Gastroesophageal sphincter (tissue), 4 donors: ENCODE measurements around the gene WSCD2. TPM values are rescaled to one million over a fixed set of nuclear protein-coding genes. Genes with fewer than 3 reads are reported as not detected.
A peak's percentile ranks its signal among the peaks of the same experiment; 100 is the strongest.

Experiments used
- ATAC-seq: fragments of 150-250 bp; one replicate; pipeline ENCODE4 v1.9.1; 2016; ENCODE audit warnings: mild to moderate bottlenecking, moderate library complexity
- H3K27ac ChIP-seq, 4 donors: fragments of 200-600 bp; sonication (generic) in 3 of 4; 1 replicate in 3 of 4; 2 replicates in 1 of 4; pipeline ENCODE4 v1.5.1; 2016 to 2019
- H3K27me3 ChIP-seq: fragments of 200-600 bp; sonication (generic); one replicate; pipeline ENCODE4 v1.5.1; 2019
- H3K36me3 ChIP-seq, 2 donors: fragments of 200-600 bp; sonication (generic); one replicate each; pipeline ENCODE4 v1.5.1; 2019; ENCODE audit warnings: control low read depth in 1 of 2
- H3K4me1 ChIP-seq, 3 donors: fragments of 200-600 bp; sonication (generic); 1 replicate in 2 of 3; 2 replicates in 1 of 3; pipeline ENCODE4 v1.5.1; 2016 to 2019; ENCODE audit warnings: control low read depth in 2 of 3
- H3K4me3 ChIP-seq, 2 donors: fragments of 200-600 bp; sonication (generic); one replicate each; pipeline ENCODE4 v1.5.1; 2019; ENCODE audit warnings: mild to moderate bottlenecking in 1 of 2, moderate library complexity in 1 of 2
- H3K9me3 ChIP-seq, 3 donors: fragments of 200-600 bp; sonication (generic); one replicate each; pipeline ENCODE4 v1.5.1; 2017 to 2019; ENCODE audit warnings: control low read depth in 2 of 3
- EP300 ChIP-seq: sonication (generic); formaldehyde crosslinking; IDR thresholded peaks from one replicate; pipeline ENCODE4 v1.6.1; 2017; ENCODE audit warnings: antibody characterized with exemption, mild to moderate bottlenecking
- POLR2A ChIP-seq, 2 donors: fragments of 450-650 bp; IDR thresholded peaks; one replicate each; pipeline ENCODE4 v1.6.1; 2017; ENCODE audit warnings: antibody characterized with exemption in 2 of 2, mild to moderate bottlenecking in 2 of 2, moderate library complexity in 1 of 2
- POLR2AphosphoS5 ChIP-seq: sonication (generic); formaldehyde crosslinking; IDR thresholded peaks from one replicate; pipeline ENCODE4 v1.6.1; 2017; ENCODE audit warnings: antibody characterized with exemption
- WGBS, 2 donors: methylation state at CpG; one replicate each; pipeline ENCODE4 v1.1.5; 2018; ENCODE audit warnings: low coverage in 1 of 2; 5-methylcytosine and 5-hydroxymethylcytosine counted together
- total RNA-seq, 4 donors: library from RNA; depleted of rRNA; stranded (reverse); fragments of >200 nt; gene quantifications; one replicate each; pipeline ENCODE4 v1.1.0, GENCODE V29; 2016
- TF ChIP-seq, protein P1 (sequence below), 4 experiments: fragments of 200-600 bp in 2 of 4; fragments of 450-650 bp in 2 of 4; sonication (generic) in 1 of 4; IDR thresholded peaks; one replicate each; pipeline ENCODE4 v1.5.1; 2017 to 2019; ENCODE audit warnings: antibody characterized with exemption in 4 of 4, mild to moderate bottlenecking in 2 of 4, moderate library complexity in 2 of 4

WSCD2 gene
- total RNA-seq, 4 donors from 2014 or later = 5.0 to 86.1 (median 31.6) TPM

DNA sequence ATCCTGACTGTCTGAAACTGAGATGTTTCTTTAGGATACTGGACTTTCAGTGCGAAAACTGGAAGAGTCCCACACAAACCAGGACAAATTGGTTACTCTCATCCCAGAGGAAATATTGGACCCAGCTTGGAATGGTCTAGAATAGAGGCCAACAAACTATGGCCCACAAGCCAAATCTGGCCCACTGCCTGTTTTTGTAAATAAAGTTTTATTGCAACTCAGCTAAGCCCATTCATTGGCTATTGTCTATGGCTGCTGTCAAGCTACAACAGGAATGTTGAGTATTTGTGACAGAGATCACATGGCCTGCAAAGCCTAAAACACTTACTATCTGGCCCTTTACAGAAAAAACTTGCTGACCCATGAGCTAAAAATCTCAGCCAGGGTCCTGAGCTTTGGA, 6.5 kb downstream of the WSCD2 start:
- H3K36me3 ChIP-seq = no peaks in the 10 kb centered on the region
- ATAC-seq = no peak
- H3K27ac ChIP-seq = no peak overlapping the region
- no peaks in the 10 kb centered on the region for H3K9me3 ChIP-seq
- H3K4me1 ChIP-seq = peaks cover 0 to 49% (median 3%) of the 10 kb centered on the region in 3 donors
- TF ChIP-seq POLR2AphosphoS5 = no peak
- WGBS, 2 donors = 100% methylated on average over 1 of the region's 1 CpG; no CpG with 5 or more reads in 1 of the 2 donors
- H3K4me3 ChIP-seq = no peak overlapping the region
- H3K27me3 ChIP-seq = no peaks in the 10 kb centered on the region

DNA sequence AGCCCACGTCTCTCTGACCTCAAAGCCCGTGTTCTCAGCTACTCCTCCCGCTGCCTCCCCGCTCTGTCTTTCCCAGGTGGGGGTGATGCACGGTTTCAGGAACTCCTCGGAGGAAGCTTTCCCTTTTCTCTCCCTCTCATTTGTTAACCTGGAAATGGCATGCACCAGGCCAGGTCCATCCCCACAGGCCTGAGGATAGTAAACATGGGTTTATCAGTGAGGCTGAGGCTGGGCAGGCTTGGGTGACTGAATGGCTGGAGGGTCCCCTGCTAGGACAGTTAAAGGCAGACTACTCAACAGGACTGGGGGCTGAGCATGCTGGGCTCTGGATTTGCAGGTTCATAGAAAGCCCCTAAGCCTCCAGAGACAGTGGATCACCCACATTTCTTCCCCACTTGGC, 7.6 kb downstream of the WSCD2 start:
- no peaks in the 10 kb centered on the region for H3K27me3 ChIP-seq
- peaks cover 0 to 38% (median 0%) of the 10 kb centered on the region in 3 donors for H3K4me1 ChIP-seq
- peak overlapping the region in 2 of 4 donors; percentile 33 to 57 for H3K27ac ChIP-seq
- H3K9me3 ChIP-seq = no peaks in the 10 kb centered on the region
- no peak for TF ChIP-seq POLR2A (IDR thresholded peaks at IDR 0.05)
- TF ChIP-seq POLR2AphosphoS5 = no peak
- TF ChIP-seq EP300 = no peak
- TF ChIP-seq, protein P1, sequence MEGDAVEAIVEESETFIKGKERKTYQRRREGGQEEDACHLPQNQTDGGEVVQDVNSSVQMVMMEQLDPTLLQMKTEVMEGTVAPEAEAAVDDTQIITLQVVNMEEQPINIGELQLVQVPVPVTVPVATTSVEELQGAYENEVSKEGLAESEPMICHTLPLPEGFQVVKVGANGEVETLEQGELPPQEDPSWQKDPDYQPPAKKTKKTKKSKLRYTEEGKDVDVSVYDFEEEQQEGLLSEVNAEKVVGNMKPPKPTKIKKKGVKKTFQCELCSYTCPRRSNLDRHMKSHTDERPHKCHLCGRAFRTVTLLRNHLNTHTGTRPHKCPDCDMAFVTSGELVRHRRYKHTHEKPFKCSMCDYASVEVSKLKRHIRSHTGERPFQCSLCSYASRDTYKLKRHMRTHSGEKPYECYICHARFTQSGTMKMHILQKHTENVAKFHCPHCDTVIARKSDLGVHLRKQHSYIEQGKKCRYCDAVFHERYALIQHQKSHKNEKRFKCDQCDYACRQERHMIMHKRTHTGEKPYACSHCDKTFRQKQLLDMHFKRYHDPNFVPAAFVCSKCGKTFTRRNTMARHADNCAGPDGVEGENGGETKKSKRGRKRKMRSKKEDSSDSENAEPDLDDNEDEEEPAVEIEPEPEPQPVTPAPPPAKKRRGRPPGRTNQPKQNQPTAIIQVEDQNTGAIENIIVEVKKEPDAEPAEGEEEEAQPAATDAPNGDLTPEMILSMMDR (IDR thresholded peaks at IDR 0.05) = no peak
- WGBS, 2 donors = 50% methylated on average over 3 of the region's 6 CpGs; no CpG with 5 or more reads in 1 of the 2 donors
- H3K36me3 ChIP-seq = peaks cover 0 to 4% of the 10 kb centered on the region in 2 donors
- ATAC-seq = no peak
- H3K4me3 ChIP-seq = no peak overlapping the region

DNA sequence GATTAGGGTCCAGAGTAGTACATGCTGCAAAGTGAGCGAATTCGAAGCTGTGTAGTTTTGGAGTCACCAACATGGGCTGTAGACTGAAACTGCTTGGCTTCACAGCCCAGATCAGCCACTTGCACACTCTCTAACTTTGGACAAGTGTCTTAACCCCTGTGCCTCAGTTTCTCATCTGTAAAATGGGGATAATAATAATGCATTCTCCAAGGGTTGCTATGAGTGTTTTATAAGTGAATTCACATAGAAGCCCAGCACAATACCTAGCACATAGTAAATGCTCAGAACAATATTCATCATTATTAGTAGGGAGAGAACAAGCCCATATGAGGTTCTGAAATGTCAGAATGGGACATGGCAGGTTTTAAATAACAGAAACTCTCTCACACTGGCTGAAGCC, 10.4 kb downstream of the WSCD2 start:
- 94 to 100% methylated on average over 2 of the region's 2 CpGs for WGBS, 2 donors
- peaks cover 0 to 9% of the 10 kb centered on the region in 2 donors for H3K36me3 ChIP-seq
- ATAC-seq = no peak
- H3K9me3 ChIP-seq = no peaks in the 10 kb centered on the region
- no peak overlapping the region for H3K4me3 ChIP-seq
- H3K27ac ChIP-seq = no peak overlapping the region
- H3K4me1 ChIP-seq = peaks cover 0 to 11% (median 0%) of the 10 kb centered on the region in 3 donors
- TF ChIP-seq EP300 (no peak), POLR2A (IDR thresholded peaks at IDR 0.05) (no peak), POLR2AphosphoS5 (no peak)
- TF ChIP-seq, protein P1 (IDR thresholded peaks at IDR 0.05) = no peak
- H3K27me3 ChIP-seq = no peaks in the 10 kb centered on the region

DNA sequence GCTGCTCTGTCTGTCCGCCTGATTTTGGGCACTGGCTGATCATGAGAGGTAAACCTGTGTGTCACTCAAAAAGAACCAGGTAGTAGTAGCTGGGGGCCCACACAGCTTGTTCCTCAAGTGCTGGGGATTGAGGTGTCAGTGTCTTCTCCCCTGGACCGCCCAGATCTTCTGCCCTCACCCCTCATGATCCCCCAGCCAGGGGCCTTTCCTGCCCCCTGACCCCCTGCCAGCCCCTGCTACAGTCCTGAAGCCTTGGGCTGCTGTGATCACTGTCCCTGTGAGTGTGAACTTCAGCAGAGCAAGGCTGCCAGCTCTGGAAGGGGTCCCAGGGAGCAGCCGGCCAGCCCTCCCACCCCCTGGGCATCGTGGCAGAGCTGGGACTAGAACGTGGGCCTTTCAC, 11.4 kb downstream of the WSCD2 start:
- Histone ChIP-seq H3K4me1 (peaks cover 0 to 8% (median 0%) of the 10 kb centered on the region in 3 donors), H3K27me3 (no peaks in the 10 kb centered on the region), H3K36me3 (peaks cover 0 to 9% of the 10 kb centered on the region in 2 donors), H3K4me3 (no peak overlapping the region), H3K27ac (peak overlapping the region in 2 of 4 donors; percentile 7 to 9), H3K9me3 (no peaks in the 10 kb centered on the region)
- no peak for ATAC-seq
- WGBS, 2 donors = 71% methylated on average over 1 of the region's 5 CpGs; no CpG with 5 or more reads in 1 of the 2 donors
- no peak for TF ChIP-seq POLR2AphosphoS5
- TF ChIP-seq EP300 = no peak
- TF ChIP-seq, protein P1 (IDR thresholded peaks at IDR 0.05) = no peak
- no peak for TF ChIP-seq POLR2A (IDR thresholded peaks at IDR 0.05)

DNA sequence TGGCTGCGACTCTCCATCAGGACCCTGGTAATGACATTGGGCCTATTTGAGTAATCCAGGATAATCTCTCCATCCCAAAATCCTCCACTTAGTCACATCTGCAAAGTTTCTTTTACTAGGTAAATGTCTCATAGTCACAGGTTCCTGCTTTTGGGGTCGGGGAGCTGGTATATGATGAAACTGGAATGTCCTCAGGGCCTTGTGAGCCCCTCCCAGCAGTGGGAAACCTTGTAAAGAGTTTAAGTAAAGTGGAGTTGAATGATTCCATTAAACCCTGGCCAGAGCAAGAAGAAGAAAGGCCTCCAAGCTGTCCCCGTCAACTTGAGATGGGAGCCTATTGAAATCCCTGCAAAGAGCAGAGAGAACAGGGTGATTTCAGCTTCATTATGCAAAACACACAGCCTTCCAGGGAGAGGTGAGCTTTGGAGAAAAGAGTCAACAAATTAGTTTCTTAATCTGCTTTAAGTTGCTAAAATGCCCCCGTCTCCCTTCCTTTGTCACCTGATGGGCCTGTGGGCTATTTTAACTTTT, 12.6 kb downstream of the WSCD2 start:
- H3K27ac ChIP-seq = no peak overlapping the region
- no peaks in the 10 kb centered on the region for H3K27me3 ChIP-seq
- H3K4me3 ChIP-seq = no peak overlapping the region
- peaks cover 0 to 9% of the 10 kb centered on the region in 2 donors for H3K36me3 ChIP-seq
- no peaks in the 10 kb centered on the region for H3K9me3 ChIP-seq
- WGBS, 2 donors = 40 to 76% methylated on average over 3 to 4 of the region's 4 CpGs
- no peak for ATAC-seq
- H3K4me1 ChIP-seq = peaks cover 0 to 5% (median 0%) of the 10 kb centered on the region in 3 donors
- TF ChIP-seq POLR2A (IDR thresholded peaks at IDR 0.05) (no peak), POLR2AphosphoS5 (no peak), EP300 (no peak)
- TF ChIP-seq, protein P1 (IDR thresholded peaks at IDR 0.05) = no peak
